ENCODE data around the gene GC.

DNA sequence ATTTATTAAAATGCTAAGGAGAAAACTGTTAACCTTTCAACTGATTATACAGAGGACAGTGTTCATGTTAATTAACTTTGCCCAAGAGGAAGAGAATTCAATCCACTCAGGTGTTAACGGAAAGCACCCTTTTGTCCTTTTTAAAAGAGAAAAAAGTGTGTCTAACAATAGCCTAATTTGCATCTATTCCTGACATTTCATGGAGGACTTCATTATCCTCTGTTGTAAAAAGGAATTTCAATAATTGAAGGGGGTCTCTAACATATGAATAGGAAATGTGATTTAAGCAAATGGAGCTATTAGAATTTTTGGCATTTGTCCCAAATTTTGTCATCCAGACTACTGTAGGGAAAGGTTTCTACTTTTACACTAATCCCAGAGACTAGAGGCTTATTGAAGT lies 44.6 kb upstream of the GC start:
- TF ChIP-seq, protein P1, sequence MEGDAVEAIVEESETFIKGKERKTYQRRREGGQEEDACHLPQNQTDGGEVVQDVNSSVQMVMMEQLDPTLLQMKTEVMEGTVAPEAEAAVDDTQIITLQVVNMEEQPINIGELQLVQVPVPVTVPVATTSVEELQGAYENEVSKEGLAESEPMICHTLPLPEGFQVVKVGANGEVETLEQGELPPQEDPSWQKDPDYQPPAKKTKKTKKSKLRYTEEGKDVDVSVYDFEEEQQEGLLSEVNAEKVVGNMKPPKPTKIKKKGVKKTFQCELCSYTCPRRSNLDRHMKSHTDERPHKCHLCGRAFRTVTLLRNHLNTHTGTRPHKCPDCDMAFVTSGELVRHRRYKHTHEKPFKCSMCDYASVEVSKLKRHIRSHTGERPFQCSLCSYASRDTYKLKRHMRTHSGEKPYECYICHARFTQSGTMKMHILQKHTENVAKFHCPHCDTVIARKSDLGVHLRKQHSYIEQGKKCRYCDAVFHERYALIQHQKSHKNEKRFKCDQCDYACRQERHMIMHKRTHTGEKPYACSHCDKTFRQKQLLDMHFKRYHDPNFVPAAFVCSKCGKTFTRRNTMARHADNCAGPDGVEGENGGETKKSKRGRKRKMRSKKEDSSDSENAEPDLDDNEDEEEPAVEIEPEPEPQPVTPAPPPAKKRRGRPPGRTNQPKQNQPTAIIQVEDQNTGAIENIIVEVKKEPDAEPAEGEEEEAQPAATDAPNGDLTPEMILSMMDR (IDR thresholded peaks at IDR 0.05): no peak
- no peak for TF ChIP-seq POLR2A (IDR thresholded peaks at IDR 0.05)
